Activated B cell treated with CpG ODN at 0.5 μM for 24 hours (primary cell): ENCODE results near the gene CFAP299. TPM values are rescaled to one million over a fixed set of nuclear protein-coding genes. Genes with fewer than 3 reads are reported as not detected.
A peak's percentile ranks its signal among the peaks of the same experiment; 100 is the strongest.
"Not testable (repeated sequence)": the region's sequence is repeated elsewhere in the genome, so short reads cannot be mapped to it uniquely, and the experiment has no call there.

Source experiments
- ATAC-seq: fragments of 200-7000 bp; cut with Tn5 transposase; one replicate; pipeline ENCODE4 v1.10.0; 2021; ENCODE audit warnings: low read depth, mild to moderate bottlenecking, moderate library complexity
- CTCF ChIA-PET: fragments of 350-600 bp; sonication (Branson Sonifier 250); formaldehyde crosslinking; loops from one replicate; lab custom pipeline; 2021; ENCODE audit warnings: antibody characterized with exemption; lab: Charles Lee
- POLR2A ChIA-PET: fragments of 350-600 bp; sonication (Branson Sonifier 250); formaldehyde crosslinking; loops from one replicate; lab custom pipeline; 2021; ENCODE audit warnings: antibody characterized with exemption; lab: Charles Lee
- DNase-seq: peaks from one replicate; pipeline ENCODE4 v3.0.0; 2022
- H3K27ac Mint-ChIP-seq: one replicate; pipeline ENCODE4 v1.8.0; 2020; ENCODE audit warnings: mixed read lengths
- H3K27me3 Mint-ChIP-seq: one replicate; pipeline ENCODE4 v1.8.0; 2021; ENCODE audit warnings: mixed read lengths
- H3K36me3 Mint-ChIP-seq: one replicate; pipeline ENCODE4 v1.8.0; 2021; ENCODE audit warnings: low read depth, mixed read lengths
- H3K4me1 Mint-ChIP-seq: one replicate; pipeline ENCODE4 v1.8.0; 2021; ENCODE audit warnings: mixed read lengths
- H3K4me3 Mint-ChIP-seq: one replicate; pipeline ENCODE4 v1.8.0; 2020; ENCODE audit warnings: mild to moderate bottlenecking, mixed read lengths
- H3K9me3 Mint-ChIP-seq: one replicate; pipeline ENCODE4 v1.8.0; 2020; ENCODE audit warnings: mixed read lengths
- CTCF ChIP-seq: fragments of 200-600 bp; IDR thresholded peaks from one replicate; pipeline ENCODE4 v1.8.0; 2022; ENCODE audit warnings: antibody characterized with exemption, mild to moderate bottlenecking
- intact Hi-C: fragments of 100-400 bp; cut with micrococcal nuclease; formaldehyde crosslinking; loops from one replicate; pipeline ENCODE4 v1.15.1; 2024
- total RNA-seq: library from RNA; stranded (reverse); gene quantifications from 2 replicates; pipeline ENCODE4 v1.2.3, GENCODE V29; 2022

The CFAP299 gene
- not detected in 2 replicates for total RNA-seq

- no peak within 1 kb of the TSS for H3K27ac Mint-ChIP-seq
- DNase-seq (peak; percentile 32), ATAC-seq (peak; percentile 85)
- peak within 1 kb of the TSS; percentile 83 for H3K4me3 Mint-ChIP-seq
- peaks cover 25% of the 10 kb centered on the region for H3K27me3 Mint-ChIP-seq
- H3K4me1 Mint-ChIP-seq, result peaks cover 12% of the 10 kb centered on the region
- POLR2A ChIA-PET, result no interaction called here
- no peak for TF ChIP-seq CTCF
- no peaks in the 10 kb centered on the region for H3K9me3 Mint-ChIP-seq
- CTCF ChIA-PET, result no interaction called here
- intact Hi-C loops, result no loop called here
- H3K36me3 Mint-ChIP-seq, result no peaks in the 10 kb centered on the region
Measured at GRCh38 chr4:80335554-80336358, at the start of gene CFAP299. CFAP299 (plus strand) TSS chr4:80335730.

- no peak for TF ChIP-seq CTCF
- intact Hi-C loops, result no loop called here
- peaks cover 8% of the 10 kb centered on the region for H3K27me3 Mint-ChIP-seq
- no peak for DNase-seq
- no peaks in the 10 kb centered on the region for H3K9me3 Mint-ChIP-seq
- no peaks in the 10 kb centered on the region for H3K4me1 Mint-ChIP-seq
- no peak for ATAC-seq
- POLR2A ChIA-PET, result no interaction called here
- H3K27ac Mint-ChIP-seq, result no peak overlapping the region
- no peak overlapping the region for H3K4me3 Mint-ChIP-seq
- no peaks in the 10 kb centered on the region for H3K36me3 Mint-ChIP-seq
- CTCF ChIA-PET, result no interaction called here
Measured at GRCh38 chr4:80286451-80286850, 49.1 kb upstream of the CFAP299 start.

- H3K36me3 Mint-ChIP-seq, POLR2A ChIA-PET, H3K27ac Mint-ChIP-seq, DNase-seq, CTCF ChIA-PET, H3K4me1 Mint-ChIP-seq, ATAC-seq, intact Hi-C loops, H3K4me3 Mint-ChIP-seq, H3K9me3 Mint-ChIP-seq, H3K27me3 Mint-ChIP-seq: not testable (repeated sequence)
Measured at GRCh38 chr4:80290665-80291064, 44.9 kb upstream of the CFAP299 start.

GRCh38 chr4:80294206-80294605, 41.3 kb upstream of the CFAP299 start:
- ATAC-seq, result no peak
- Mint-ChIP-seq H3K4me3 (no peak overlapping the region), H3K9me3 (no peaks in the 10 kb centered on the region)

GRCh38 chr4:80295336-80295735, 40.2 kb upstream of the CFAP299 start:
- no peak overlapping the region for H3K27ac Mint-ChIP-seq
- no peaks in the 10 kb centered on the region for H3K9me3 Mint-ChIP-seq
- H3K4me3 Mint-ChIP-seq, result no peak overlapping the region
- ATAC-seq, result no peak
- intact Hi-C loops, result no loop called here
- POLR2A ChIA-PET, result no interaction called here
- H3K27me3 Mint-ChIP-seq, result peaks cover 14% of the 10 kb centered on the region
- CTCF ChIA-PET, result no interaction called here
- TF ChIP-seq CTCF, result no peak
- H3K36me3 Mint-ChIP-seq, result no peaks in the 10 kb centered on the region
- no peaks in the 10 kb centered on the region for H3K4me1 Mint-ChIP-seq
- no peak for DNase-seq

More at GRCh38 chr4:80294206-80294605, 41.3 kb upstream of the CFAP299 start:
- Mint-ChIP-seq H3K4me1 (no peaks in the 10 kb centered on the region), H3K27ac (no peak overlapping the region), H3K27me3 (peaks cover 14% of the 10 kb centered on the region), H3K36me3 (no peaks in the 10 kb centered on the region)
- CTCF ChIA-PET, result no interaction called here
- TF ChIP-seq CTCF, result no peak
- POLR2A ChIA-PET, result no interaction called here
- intact Hi-C loops, result no loop called here
- no peak for DNase-seq
